DND-41 (cell line): Measurements from ENCODE around the gene EIPR1.

Experiments
- EZH2 ChIP-seq: IDR thresholded peaks from 3 replicates; pipeline ENCODE4 v1.6.1; 2012; ENCODE audit warnings: borderline replicate concordance, low read depth, mild to moderate bottlenecking, moderate library complexity, low read length, inconsistent platforms; ENCODE audit not compliant: severe bottlenecking
- TF ChIP-seq, protein P1 (sequence below): IDR thresholded peaks from 2 replicates; pipeline ENCODE4 v1.5.1; 2012; ENCODE audit warnings: borderline replicate concordance, low read length, moderate library complexity, mild to moderate bottlenecking; ENCODE audit not compliant: poor library complexity, severe bottlenecking; ENCODE audit errors: extremely low read depth

DNA sequence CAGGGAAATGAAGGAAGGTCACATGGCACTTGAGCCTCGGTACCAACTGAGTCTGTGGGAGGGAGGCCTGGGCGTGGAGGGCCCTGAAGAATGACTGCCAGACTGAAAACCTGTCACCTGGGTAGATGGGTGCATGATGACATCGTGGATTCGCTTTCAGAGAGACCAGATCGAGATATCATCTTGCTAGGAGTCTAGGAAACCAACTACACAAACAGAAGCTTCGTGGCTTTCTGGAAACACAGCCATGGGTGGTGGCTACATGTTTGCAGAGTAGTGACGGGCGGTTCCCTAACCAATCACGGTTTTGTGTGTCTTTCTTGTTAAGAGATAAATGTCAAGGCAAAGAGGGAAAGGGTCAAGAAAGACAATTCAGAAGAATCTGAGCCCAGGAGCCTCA lies 155.0 kb downstream of the EIPR1 start:
- TF ChIP-seq, protein P1, sequence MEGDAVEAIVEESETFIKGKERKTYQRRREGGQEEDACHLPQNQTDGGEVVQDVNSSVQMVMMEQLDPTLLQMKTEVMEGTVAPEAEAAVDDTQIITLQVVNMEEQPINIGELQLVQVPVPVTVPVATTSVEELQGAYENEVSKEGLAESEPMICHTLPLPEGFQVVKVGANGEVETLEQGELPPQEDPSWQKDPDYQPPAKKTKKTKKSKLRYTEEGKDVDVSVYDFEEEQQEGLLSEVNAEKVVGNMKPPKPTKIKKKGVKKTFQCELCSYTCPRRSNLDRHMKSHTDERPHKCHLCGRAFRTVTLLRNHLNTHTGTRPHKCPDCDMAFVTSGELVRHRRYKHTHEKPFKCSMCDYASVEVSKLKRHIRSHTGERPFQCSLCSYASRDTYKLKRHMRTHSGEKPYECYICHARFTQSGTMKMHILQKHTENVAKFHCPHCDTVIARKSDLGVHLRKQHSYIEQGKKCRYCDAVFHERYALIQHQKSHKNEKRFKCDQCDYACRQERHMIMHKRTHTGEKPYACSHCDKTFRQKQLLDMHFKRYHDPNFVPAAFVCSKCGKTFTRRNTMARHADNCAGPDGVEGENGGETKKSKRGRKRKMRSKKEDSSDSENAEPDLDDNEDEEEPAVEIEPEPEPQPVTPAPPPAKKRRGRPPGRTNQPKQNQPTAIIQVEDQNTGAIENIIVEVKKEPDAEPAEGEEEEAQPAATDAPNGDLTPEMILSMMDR: no peak
- TF ChIP-seq EZH2: no peak
